ENCODE data around the gene SLC41A3.

GRCh38 chr3:126033051-126033745, 50.7 kb downstream of the SLC41A3 start:
- TF ChIP-seq POLR2AphosphoS5 (IDR thresholded peaks at IDR 0.05; ENCODE audit: low read depth, low read length) (no peak), TAF1 (IDR thresholded peaks at IDR 0.05; ENCODE audit: low read depth, low read length) (no peak), POLR2A (IDR thresholded peaks at IDR 0.05; ENCODE audit: low read depth, low read length) (no peak), PAX5 (IDR thresholded peaks at IDR 0.05; ENCODE audit: insufficient read depth, low read length, severe bottlenecking) (no peak)
